Esophagus squamous epithelium (tissue), 4 donors: ENCODE measurements around the gene GRIN2C.

Experiments
- POLR2A ChIP-seq, 4 donors: fragments of 450-650 bp; IDR thresholded peaks; one replicate each; pipeline ENCODE4 v1.6.1; 2017; ENCODE audit warnings: antibody characterized with exemption in 4 of 4, mild to moderate bottlenecking in 4 of 4, moderate library complexity in 3 of 4
- TF ChIP-seq, protein P1 (sequence below), 6 experiments: fragments of 450-650 bp in 4 of 6; fragments of 200-600 bp in 2 of 6; sonication (generic) in 2 of 6; IDR thresholded peaks; one replicate each; pipeline ENCODE4 v1.5.1; 2016 to 2019; ENCODE audit warnings: antibody characterized with exemption in 6 of 6, mild to moderate bottlenecking in 4 of 6, moderate library complexity in 4 of 6

DNA sequence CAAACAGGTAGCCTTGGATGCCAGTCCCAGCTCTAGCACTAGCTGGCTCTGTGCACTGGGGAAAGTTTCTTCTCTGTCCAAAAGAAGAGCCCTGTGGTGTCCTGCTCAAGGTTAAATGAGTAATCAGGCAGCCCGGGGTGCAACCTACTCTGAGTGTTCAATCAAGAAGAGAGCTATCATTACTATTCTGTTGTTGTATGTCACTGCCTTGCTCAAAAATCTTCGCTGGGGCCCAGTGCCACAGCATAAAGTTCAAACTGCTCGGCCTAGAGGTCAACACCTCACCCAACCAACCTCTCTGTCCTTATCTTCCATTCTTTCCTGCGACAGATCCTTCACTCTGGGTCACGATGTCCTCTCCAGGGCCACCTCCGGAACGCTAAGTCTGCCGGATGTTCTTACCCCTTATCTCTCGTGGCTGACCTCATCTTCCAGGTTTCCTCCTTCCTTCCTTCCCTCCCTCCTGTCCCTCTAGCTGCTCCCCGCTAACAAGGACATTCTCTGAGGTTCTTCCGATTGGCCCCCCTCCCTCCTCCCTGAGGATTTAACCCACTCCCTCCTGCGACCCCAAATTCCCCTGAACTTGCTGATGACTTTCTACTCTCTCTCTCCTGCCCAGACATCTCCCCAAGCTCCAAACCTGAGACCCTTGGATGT, 8.7 kb upstream of the GRIN2C start:
- no peak for TF ChIP-seq POLR2A (IDR thresholded peaks at IDR 0.05)
- TF ChIP-seq, protein P1, sequence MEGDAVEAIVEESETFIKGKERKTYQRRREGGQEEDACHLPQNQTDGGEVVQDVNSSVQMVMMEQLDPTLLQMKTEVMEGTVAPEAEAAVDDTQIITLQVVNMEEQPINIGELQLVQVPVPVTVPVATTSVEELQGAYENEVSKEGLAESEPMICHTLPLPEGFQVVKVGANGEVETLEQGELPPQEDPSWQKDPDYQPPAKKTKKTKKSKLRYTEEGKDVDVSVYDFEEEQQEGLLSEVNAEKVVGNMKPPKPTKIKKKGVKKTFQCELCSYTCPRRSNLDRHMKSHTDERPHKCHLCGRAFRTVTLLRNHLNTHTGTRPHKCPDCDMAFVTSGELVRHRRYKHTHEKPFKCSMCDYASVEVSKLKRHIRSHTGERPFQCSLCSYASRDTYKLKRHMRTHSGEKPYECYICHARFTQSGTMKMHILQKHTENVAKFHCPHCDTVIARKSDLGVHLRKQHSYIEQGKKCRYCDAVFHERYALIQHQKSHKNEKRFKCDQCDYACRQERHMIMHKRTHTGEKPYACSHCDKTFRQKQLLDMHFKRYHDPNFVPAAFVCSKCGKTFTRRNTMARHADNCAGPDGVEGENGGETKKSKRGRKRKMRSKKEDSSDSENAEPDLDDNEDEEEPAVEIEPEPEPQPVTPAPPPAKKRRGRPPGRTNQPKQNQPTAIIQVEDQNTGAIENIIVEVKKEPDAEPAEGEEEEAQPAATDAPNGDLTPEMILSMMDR (IDR thresholded peaks at IDR 0.05): no peak
